WTC11 (cell line): ENCODE measurements around the gene NRXN3. TPM values are rescaled to one million over a fixed set of nuclear protein-coding genes. Genes with fewer than 3 reads are reported as not detected.

Experiments
- ATAC-seq: fragments of 200-7000 bp; cut with Tn5 transposase; 2 replicates; pipeline ENCODE4 v1.10.0; 2021; ENCODE audit warnings: mild to moderate bottlenecking, moderate library complexity
- CTCF ChIA-PET: fragments of 300-600 bp; sonication (Branson Sonifier 250); formaldehyde crosslinking; loops from one replicate; lab custom pipeline; 2021; ENCODE audit warnings: antibody characterized with exemption; lab: Charles Lee
- POLR2A ChIA-PET: fragments of 350-600 bp; sonication (Branson Sonifier 250); formaldehyde crosslinking; loops from one replicate; lab custom pipeline; 2021; ENCODE audit warnings: antibody characterized with exemption; lab: Charles Lee
- DNase-seq: peaks from one replicate; pipeline ENCODE4 v3.0.0; 2021; ENCODE audit warnings: low spot score
- H3K27ac Mint-ChIP-seq: 2 replicates; pipeline ENCODE4 v1.8.0; 2021; ENCODE audit warnings: mixed read lengths
- H3K27me3 Mint-ChIP-seq: 2 replicates; pipeline ENCODE4 v1.8.0; 2021; ENCODE audit warnings: low read depth, mild to moderate bottlenecking, moderate library complexity, mixed read lengths
- H3K36me3 Mint-ChIP-seq: 2 replicates; pipeline ENCODE4 v1.8.0; 2021; ENCODE audit warnings: mixed read lengths
- H3K4me1 Mint-ChIP-seq: 2 replicates; pipeline ENCODE4 v1.8.0; 2022; ENCODE audit warnings: mixed read lengths
- H3K4me3 Mint-ChIP-seq: 2 replicates; pipeline ENCODE4 v1.8.0; 2021; ENCODE audit warnings: mild to moderate bottlenecking, moderate library complexity, mixed read lengths
- H3K9me3 Mint-ChIP-seq: 2 replicates; pipeline ENCODE4 v1.8.0; 2021; ENCODE audit warnings: mixed read lengths
- CREM ChIP-seq: sonication (generic); formaldehyde crosslinking; IDR thresholded peaks from 2 replicates; pipeline ENCODE4 v1.8.1; 2022; ENCODE audit warnings: mild to moderate bottlenecking, missing genetic modification reagents, moderate library complexity
- FOXJ3 ChIP-seq: sonication (generic); formaldehyde crosslinking; IDR thresholded peaks from 2 replicates; pipeline ENCODE4 v1.9.0; 2021; ENCODE audit warnings: missing genetic modification reagents, mild to moderate bottlenecking, borderline replicate concordance
- FOXK1 ChIP-seq: sonication (generic); formaldehyde crosslinking; IDR thresholded peaks from 2 replicates; pipeline ENCODE4 v1.8.0; 2022; ENCODE audit warnings: mild to moderate bottlenecking, moderate library complexity, missing genetic modification reagents
- NFATC4 ChIP-seq: fragments of 250-450 bp; sonication (Bioruptor Pico); IDR thresholded peaks from 2 replicates; pipeline ENCODE4 v1.9.0; 2021; ENCODE audit warnings: mild to moderate bottlenecking
- NR1H2 ChIP-seq: sonication (generic); formaldehyde crosslinking; IDR thresholded peaks from 2 replicates; pipeline ENCODE4 v1.9.0; 2021; ENCODE audit warnings: mild to moderate bottlenecking, moderate library complexity, missing genetic modification reagents
- PRRX2 ChIP-seq: fragments of 250-450 bp; sonication (Bioruptor Pico); IDR thresholded peaks from 2 replicates; pipeline ENCODE4 v1.8.0; 2021; ENCODE audit warnings: mild to moderate bottlenecking
- SMAD4 ChIP-seq: sonication (generic); formaldehyde crosslinking; IDR thresholded peaks from 2 replicates; pipeline ENCODE4 v1.8.0; 2022; ENCODE audit warnings: mild to moderate bottlenecking, missing genetic modification reagents
- SOX15 ChIP-seq: fragments of 250-450 bp; sonication (Bioruptor Pico); IDR thresholded peaks from 2 replicates; pipeline ENCODE4 v1.9.0; 2021; ENCODE audit warnings: mild to moderate bottlenecking
- ZBTB21 ChIP-seq: sonication (generic); formaldehyde crosslinking; IDR thresholded peaks from 2 replicates; pipeline ENCODE4 v1.8.1; 2023; ENCODE audit warnings: mild to moderate bottlenecking, missing genetic modification reagents, borderline replicate concordance
- ZNF121 ChIP-seq: sonication (generic); formaldehyde crosslinking; IDR thresholded peaks from 2 replicates; pipeline ENCODE4 v1.8.0; 2023; ENCODE audit warnings: missing genetic modification reagents
- ZNF232 ChIP-seq: sonication (generic); formaldehyde crosslinking; IDR thresholded peaks from 2 replicates; pipeline ENCODE4 v1.8.0; 2022; ENCODE audit warnings: mild to moderate bottlenecking, missing genetic modification reagents
- total RNA-seq: library from RNA; stranded (reverse); gene quantifications from 3 replicates; pipeline ENCODE4 v1.2.3, GENCODE V29; 2021
- TF ChIP-seq, protein P1 (sequence below): fragments of 250-450 bp; sonication (Bioruptor Pico); conservative IDR thresholded peaks from 2 replicates; pipeline ENCODE4 v1.9.0; 2021; ENCODE audit warnings: mild to moderate bottlenecking
- TF ChIP-seq, protein P2 (sequence below): fragments of 250-450 bp; sonication (Bioruptor Pico); IDR thresholded peaks from 2 replicates; pipeline ENCODE4 v1.9.0; 2021; ENCODE audit warnings: mild to moderate bottlenecking, borderline replicate concordance
- TF ChIP-seq, protein P3 (sequence below): sonication (generic); formaldehyde crosslinking; IDR thresholded peaks from 2 replicates; pipeline ENCODE4 v1.8.1; 2022; ENCODE audit warnings: missing genetic modification reagents, borderline replicate concordance
- TF ChIP-seq, protein P4 (sequence below): fragments of 250-450 bp; sonication (Bioruptor Pico); IDR thresholded peaks from 2 replicates; pipeline ENCODE4 v1.9.0; 2021; ENCODE audit warnings: moderate library complexity, mild to moderate bottlenecking, inconsistent platforms, borderline replicate concordance
- TF ChIP-seq, protein P5 (sequence below): sonication (generic); formaldehyde crosslinking; IDR thresholded peaks from 2 replicates; pipeline ENCODE4 v1.8.0; 2023; ENCODE audit warnings: missing genetic modification reagents
- TF ChIP-seq, protein P6 (sequence below): sonication (generic); formaldehyde crosslinking; conservative IDR thresholded peaks from 2 replicates; pipeline ENCODE4 v1.8.1; 2023; ENCODE audit warnings: mild to moderate bottlenecking, low read depth, missing genetic modification reagents, moderate library complexity
- TF ChIP-seq, protein P7 (sequence below): sonication (generic); formaldehyde crosslinking; IDR thresholded peaks from 2 replicates; pipeline ENCODE4 v1.8.1; 2023; ENCODE audit warnings: mild to moderate bottlenecking, missing genetic modification reagents, moderate library complexity
- TF ChIP-seq, protein P8 (sequence below): sonication (generic); formaldehyde crosslinking; IDR thresholded peaks from 2 replicates; pipeline ENCODE4 v1.8.0; 2022; ENCODE audit warnings: mild to moderate bottlenecking, missing genetic modification reagents

The NRXN3 gene
- total RNA-seq, 1 experiment from 2014 or later: 3.0 TPM

DNA sequence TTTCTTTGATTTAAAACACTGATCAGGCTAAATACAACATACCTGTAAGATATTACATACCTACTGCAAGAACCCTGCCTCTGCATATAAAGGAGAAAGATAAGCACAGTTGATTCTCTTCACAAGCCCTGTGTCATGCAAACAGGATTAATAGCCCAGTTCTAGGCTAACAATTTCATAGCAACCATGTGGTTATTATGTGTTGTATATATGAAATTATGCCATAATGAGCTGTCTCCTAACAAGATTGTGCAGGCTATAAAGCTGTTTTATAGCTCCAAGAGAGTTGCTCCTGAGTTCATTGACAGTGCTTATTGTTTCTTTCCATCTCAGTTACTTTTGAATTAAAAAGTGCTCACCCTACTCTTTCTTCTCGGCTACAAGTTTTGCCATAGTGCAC lies 1431.9 kb downstream of the NRXN3 start:
- no peak for DNase-seq
- H3K4me1 Mint-ChIP-seq: no peaks in the 10 kb centered on the region
- no peak overlapping the region for H3K27ac Mint-ChIP-seq
- POLR2A ChIA-PET: no interaction called here
- CTCF ChIA-PET: no interaction called here
- TF ChIP-seq CREM (no peak), NFATC4 (CRISPR knock-in tag) (no peak), ZNF121 (CRISPR knock-in tag) (no peak), FOXK1 (no peak), FOXJ3 (CRISPR knock-in tag) (no peak), PRRX2 (no peak)
- TF ChIP-seq, protein P1, sequence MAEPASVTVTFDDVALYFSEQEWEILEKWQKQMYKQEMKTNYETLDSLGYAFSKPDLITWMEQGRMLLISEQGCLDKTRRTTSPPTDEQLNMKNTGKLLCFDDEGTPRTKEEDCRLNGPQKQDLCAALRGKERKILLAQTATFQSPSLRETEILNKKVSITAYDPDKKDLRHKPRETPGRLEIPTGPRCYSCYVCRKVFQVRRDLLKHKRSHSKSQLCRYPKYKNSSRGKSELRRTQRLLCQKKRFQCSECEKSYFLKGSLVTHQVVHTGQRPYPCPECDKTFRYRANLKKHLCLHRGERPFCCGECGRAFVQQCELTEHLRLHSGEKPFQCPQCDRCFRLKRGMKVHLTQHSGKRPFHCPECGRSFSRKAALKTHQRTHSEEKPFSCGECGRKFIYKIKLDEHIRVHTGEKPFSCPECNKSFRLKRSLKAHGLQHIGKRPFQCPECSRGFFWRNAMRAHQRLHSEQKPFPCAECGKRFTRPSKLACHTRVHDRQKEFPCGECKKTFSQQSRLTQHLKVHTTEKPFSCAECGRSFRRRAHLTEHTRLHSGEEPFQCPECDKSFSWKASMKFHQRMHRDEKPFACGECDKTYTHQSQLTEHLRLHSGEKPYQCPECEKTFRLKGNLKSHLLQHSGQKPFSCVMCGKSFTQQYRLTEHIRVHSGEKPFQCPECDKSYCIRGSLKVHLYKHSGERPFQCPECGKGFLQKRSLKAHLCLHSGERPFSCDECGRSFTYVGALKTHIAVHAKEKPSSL (CRISPR knock-in tag): no peak
- TF ChIP-seq, protein P2, sequence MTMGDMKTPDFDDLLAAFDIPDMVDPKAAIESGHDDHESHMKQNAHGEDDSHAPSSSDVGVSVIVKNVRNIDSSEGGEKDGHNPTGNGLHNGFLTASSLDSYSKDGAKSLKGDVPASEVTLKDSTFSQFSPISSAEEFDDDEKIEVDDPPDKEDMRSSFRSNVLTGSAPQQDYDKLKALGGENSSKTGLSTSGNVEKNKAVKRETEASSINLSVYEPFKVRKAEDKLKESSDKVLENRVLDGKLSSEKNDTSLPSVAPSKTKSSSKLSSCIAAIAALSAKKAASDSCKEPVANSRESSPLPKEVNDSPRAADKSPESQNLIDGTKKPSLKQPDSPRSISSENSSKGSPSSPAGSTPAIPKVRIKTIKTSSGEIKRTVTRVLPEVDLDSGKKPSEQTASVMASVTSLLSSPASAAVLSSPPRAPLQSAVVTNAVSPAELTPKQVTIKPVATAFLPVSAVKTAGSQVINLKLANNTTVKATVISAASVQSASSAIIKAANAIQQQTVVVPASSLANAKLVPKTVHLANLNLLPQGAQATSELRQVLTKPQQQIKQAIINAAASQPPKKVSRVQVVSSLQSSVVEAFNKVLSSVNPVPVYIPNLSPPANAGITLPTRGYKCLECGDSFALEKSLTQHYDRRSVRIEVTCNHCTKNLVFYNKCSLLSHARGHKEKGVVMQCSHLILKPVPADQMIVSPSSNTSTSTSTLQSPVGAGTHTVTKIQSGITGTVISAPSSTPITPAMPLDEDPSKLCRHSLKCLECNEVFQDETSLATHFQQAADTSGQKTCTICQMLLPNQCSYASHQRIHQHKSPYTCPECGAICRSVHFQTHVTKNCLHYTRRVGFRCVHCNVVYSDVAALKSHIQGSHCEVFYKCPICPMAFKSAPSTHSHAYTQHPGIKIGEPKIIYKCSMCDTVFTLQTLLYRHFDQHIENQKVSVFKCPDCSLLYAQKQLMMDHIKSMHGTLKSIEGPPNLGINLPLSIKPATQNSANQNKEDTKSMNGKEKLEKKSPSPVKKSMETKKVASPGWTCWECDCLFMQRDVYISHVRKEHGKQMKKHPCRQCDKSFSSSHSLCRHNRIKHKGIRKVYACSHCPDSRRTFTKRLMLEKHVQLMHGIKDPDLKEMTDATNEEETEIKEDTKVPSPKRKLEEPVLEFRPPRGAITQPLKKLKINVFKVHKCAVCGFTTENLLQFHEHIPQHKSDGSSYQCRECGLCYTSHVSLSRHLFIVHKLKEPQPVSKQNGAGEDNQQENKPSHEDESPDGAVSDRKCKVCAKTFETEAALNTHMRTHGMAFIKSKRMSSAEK (CRISPR knock-in tag): no peak
- peaks cover 13% of the 10 kb centered on the region for H3K9me3 Mint-ChIP-seq
- ATAC-seq: no peak
- H3K27me3 Mint-ChIP-seq: no peaks in the 10 kb centered on the region
- peaks cover 2% of the 10 kb centered on the region; the same call in 1 of the 2 replicates for H3K36me3 Mint-ChIP-seq
- no peak overlapping the region for H3K4me3 Mint-ChIP-seq

DNA sequence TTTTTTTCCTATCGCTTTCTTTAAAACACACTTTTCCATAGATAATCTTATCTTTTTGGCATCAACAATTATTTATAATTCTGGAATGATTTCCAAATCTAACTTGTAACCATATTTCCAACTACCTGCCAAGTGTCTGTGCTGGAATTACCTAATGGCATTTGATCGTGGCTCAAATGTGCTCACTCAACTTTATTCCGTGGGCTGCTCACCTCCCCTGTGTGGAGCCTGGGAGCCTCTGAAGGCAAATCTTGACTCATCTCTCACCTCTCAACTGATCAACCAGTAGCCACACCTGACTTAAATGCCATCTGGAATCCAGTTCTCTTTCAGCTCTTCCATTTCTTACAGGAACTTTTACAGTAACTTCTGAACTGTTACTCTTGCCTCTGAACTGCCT lies 1432.6 kb downstream of the NRXN3 start:
- TF ChIP-seq, protein P3, sequence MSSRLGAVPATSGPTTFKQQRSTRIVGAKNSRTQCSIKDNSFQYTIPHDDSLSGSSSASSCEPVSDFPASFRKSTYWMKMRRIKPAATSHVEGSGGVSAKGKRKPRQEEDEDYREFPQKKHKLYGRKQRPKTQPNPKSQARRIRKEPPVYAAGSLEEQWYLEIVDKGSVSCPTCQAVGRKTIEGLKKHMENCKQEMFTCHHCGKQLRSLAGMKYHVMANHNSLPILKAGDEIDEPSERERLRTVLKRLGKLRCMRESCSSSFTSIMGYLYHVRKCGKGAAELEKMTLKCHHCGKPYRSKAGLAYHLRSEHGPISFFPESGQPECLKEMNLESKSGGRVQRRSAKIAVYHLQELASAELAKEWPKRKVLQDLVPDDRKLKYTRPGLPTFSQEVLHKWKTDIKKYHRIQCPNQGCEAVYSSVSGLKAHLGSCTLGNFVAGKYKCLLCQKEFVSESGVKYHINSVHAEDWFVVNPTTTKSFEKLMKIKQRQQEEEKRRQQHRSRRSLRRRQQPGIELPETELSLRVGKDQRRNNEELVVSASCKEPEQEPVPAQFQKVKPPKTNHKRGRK (CRISPR knock-in tag): no peak
- no peak for TF ChIP-seq FOXK1
- TF ChIP-seq, protein P4, sequence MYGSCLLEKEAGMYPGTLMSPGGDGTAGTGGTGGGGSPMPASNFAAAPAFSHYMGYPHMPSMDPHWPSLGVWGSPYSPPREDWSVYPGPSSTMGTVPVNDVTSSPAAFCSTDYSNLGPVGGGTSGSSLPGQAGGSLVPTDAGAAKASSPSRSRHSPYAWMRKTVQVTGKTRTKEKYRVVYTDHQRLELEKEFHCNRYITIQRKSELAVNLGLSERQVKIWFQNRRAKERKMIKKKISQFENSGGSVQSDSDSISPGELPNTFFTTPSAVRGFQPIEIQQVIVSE (CRISPR knock-in tag): no peak
- TF ChIP-seq, all 79 proteins: peak for 0
- H3K4me1 Mint-ChIP-seq: no peaks in the 10 kb centered on the region
- no peaks in the 10 kb centered on the region for H3K36me3 Mint-ChIP-seq
- no peaks in the 10 kb centered on the region for H3K27me3 Mint-ChIP-seq
- no peak overlapping the region for H3K4me3 Mint-ChIP-seq
- ATAC-seq (no peak), DNase-seq (no peak)
- CTCF ChIA-PET: interaction anchor here (0.6 kb wide), 1 partner anchor 18 kb away, joined by 5 read pairs; no protein-coding TSS in a partner anchor
- H3K27ac Mint-ChIP-seq: no peak overlapping the region
- POLR2A ChIA-PET: no interaction called here
- peaks cover 7% of the 10 kb centered on the region for H3K9me3 Mint-ChIP-seq

DNA sequence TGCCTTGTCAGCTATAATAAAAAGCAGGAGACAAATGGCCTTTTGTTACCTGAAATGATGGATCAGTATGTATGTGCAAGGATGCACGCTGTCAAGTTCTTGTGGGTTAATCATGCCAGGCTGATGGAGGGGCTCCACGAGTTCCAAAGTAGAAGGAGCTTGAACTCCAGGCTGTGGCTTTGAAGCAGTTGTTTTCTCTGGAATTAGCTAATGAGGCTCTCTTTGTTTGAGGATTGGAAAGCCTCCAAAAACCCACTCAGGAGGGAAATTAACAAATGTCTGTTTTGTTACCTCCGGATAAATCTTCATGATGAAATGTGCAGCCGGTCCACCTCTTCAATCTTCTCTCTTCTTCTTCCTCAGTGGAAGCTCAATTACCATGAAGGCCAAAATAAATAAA lies 1435.7 kb downstream of the NRXN3 start:
- CTCF ChIA-PET: no interaction called here
- no peak for ATAC-seq
- no peaks in the 10 kb centered on the region for H3K27me3 Mint-ChIP-seq
- no peaks in the 10 kb centered on the region for H3K36me3 Mint-ChIP-seq
- no peak for DNase-seq
- H3K4me3 Mint-ChIP-seq: no peak overlapping the region
- H3K4me1 Mint-ChIP-seq: no peaks in the 10 kb centered on the region
- POLR2A ChIA-PET: no interaction called here
- H3K27ac Mint-ChIP-seq: no peak overlapping the region
- H3K9me3 Mint-ChIP-seq: 0 out of 2 replicates have a peak, but pooled peaks cover 4% of the 10 kb centered on the region
- TF ChIP-seq, protein P5, sequence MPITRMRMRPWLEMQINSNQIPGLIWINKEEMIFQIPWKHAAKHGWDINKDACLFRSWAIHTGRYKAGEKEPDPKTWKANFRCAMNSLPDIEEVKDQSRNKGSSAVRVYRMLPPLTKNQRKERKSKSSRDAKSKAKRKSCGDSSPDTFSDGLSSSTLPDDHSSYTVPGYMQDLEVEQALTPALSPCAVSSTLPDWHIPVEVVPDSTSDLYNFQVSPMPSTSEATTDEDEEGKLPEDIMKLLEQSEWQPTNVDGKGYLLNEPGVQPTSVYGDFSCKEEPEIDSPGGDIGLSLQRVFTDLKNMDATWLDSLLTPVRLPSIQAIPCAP: no peak
- TF ChIP-seq ZNF232: no peak
- TF ChIP-seq, protein P6, sequence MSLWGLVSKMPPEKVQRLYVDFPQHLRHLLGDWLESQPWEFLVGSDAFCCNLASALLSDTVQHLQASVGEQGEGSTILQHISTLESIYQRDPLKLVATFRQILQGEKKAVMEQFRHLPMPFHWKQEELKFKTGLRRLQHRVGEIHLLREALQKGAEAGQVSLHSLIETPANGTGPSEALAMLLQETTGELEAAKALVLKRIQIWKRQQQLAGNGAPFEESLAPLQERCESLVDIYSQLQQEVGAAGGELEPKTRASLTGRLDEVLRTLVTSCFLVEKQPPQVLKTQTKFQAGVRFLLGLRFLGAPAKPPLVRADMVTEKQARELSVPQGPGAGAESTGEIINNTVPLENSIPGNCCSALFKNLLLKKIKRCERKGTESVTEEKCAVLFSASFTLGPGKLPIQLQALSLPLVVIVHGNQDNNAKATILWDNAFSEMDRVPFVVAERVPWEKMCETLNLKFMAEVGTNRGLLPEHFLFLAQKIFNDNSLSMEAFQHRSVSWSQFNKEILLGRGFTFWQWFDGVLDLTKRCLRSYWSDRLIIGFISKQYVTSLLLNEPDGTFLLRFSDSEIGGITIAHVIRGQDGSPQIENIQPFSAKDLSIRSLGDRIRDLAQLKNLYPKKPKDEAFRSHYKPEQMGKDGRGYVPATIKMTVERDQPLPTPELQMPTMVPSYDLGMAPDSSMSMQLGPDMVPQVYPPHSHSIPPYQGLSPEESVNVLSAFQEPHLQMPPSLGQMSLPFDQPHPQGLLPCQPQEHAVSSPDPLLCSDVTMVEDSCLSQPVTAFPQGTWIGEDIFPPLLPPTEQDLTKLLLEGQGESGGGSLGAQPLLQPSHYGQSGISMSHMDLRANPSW (CRISPR knock-in tag): no peak
- no peak for TF ChIP-seq NR1H2
- TF ChIP-seq, protein P7, sequence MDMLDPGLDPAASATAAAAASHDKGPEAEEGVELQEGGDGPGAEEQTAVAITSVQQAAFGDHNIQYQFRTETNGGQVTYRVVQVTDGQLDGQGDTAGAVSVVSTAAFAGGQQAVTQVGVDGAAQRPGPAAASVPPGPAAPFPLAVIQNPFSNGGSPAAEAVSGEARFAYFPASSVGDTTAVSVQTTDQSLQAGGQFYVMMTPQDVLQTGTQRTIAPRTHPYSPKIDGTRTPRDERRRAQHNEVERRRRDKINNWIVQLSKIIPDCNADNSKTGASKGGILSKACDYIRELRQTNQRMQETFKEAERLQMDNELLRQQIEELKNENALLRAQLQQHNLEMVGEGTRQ (CRISPR knock-in tag): no peak
- TF ChIP-seq SMAD4 (CRISPR knock-in tag): no peak
- TF ChIP-seq, protein P8, sequence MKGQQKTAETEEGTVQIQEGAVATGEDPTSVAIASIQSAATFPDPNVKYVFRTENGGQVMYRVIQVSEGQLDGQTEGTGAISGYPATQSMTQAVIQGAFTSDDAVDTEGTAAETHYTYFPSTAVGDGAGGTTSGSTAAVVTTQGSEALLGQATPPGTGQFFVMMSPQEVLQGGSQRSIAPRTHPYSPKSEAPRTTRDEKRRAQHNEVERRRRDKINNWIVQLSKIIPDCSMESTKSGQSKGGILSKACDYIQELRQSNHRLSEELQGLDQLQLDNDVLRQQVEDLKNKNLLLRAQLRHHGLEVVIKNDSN (CRISPR knock-in tag): no peak
- TF ChIP-seq SOX15 (CRISPR knock-in tag): no peak
- TF ChIP-seq ZBTB21 (CRISPR knock-in tag): no peak
